Measurements from ENCODE around the gene CSH2.

Gene CSH2

DNA sequence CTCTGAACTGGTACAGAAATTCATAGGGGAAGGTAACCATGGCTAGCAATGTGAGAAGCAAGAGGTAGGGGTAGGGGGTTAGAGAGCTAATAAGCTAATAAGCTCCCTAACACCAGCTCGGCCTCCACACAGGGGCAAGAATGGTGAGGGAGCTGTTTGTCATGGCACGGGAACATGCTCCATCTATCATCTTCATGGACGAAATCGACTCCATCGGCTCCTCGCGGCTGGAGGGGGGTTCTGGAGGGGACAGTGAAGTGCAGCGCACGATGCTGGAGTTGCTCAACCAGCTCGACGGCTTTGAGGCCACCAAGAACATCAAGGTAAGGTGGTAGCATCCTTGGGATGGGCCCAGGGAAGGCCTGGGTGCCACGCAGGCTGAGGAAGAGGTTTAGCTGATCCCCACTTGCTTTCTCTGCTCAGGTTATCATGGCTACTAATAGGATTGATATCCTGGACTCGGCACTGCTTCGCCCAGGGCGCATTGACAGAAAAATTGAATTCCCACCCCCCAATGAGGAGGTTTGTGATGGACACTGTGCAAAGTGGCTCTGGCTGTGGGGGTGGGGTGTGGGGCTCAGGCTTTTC is 42.5 kb downstream of the CSH2 start:
- no peak for DNase-seq (ENCODE audit: low read depth)
- peaks cover 73% of the 10 kb centered on the region for H3K36me3 ChIP-seq (ENCODE audit: control insufficient read depth, insufficient read depth, low read length, severe bottlenecking)
- no peak overlapping the region for H3K9ac ChIP-seq (ENCODE audit: low read length)
- H3K9me3 ChIP-seq (ENCODE audit: control insufficient read depth, low read length), result no peaks in the 10 kb centered on the region
- no peak overlapping the region for H3K4me3 ChIP-seq (ENCODE audit: low read length)
- no peaks in the 10 kb centered on the region for H3K27me3 ChIP-seq (replicated peaks; ENCODE audit: control insufficient read depth, insufficient read depth, low read length)
- peaks cover 32% of the 10 kb centered on the region for H3K4me1 ChIP-seq (ENCODE audit: control insufficient read depth, insufficient read depth, low read length)

DNA sequence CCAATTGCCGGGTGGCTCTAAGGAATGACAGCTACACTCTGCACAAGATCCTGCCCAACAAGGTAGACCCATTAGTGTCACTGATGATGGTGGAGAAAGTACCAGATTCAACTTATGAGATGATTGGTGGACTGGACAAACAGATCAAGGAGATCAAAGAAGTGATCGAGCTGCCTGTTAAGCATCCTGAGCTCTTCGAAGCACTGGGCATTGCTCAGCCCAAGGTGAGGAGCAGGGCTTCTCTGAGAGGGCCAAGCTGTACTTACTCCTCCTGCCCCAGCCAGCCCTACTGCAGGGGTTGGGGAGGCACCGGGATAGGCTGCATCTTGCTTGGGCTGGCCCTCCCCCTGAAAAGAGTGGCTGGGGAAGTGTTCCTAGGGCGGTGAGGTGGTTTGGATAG is 43.2 kb downstream of the CSH2 start:
- Histone ChIP-seq H3K27me3 (replicated peaks; ENCODE audit: control insufficient read depth, insufficient read depth, low read length) (no peaks in the 10 kb centered on the region), H3K4me1 (ENCODE audit: control insufficient read depth, insufficient read depth, low read length) (peaks cover 36% of the 10 kb centered on the region), H3K9me3 (ENCODE audit: control insufficient read depth, low read length) (no peaks in the 10 kb centered on the region), H3K4me3 (ENCODE audit: low read length) (no peak overlapping the region), H3K9ac (ENCODE audit: low read length) (no peak overlapping the region), H3K36me3 (ENCODE audit: control insufficient read depth, insufficient read depth, low read length, severe bottlenecking) (peaks cover 72% of the 10 kb centered on the region)
- no peak for DNase-seq (ENCODE audit: low read depth)

DNA sequence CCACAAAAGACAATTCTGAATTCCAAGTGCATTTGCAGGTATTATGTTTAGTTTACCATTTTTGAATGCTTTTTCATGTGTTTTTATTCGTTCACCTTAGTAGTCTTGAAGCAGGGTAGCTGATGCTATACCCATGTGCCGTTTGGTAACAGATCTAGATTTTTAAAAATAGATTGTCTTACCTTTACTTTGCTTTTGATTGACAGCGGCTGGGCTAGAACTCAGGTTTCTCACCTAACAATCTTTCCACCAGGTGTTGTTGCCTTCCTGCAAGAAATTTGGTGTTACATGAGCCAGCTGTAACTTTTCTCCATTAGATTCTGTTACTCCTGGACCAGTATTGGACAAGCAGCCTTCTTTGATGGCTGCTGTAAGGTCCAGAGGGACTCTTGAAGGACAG is 44.5 kb downstream of the CSH2 start:
- H3K9ac ChIP-seq (ENCODE audit: low read length), result peak overlapping the region; percentile 98
- H3K27me3 ChIP-seq (replicated peaks; ENCODE audit: control insufficient read depth, insufficient read depth, low read length), result no peaks in the 10 kb centered on the region
- no peaks in the 10 kb centered on the region for H3K9me3 ChIP-seq (ENCODE audit: control insufficient read depth, low read length)
- DNase-seq (ENCODE audit: low read depth), result no peak
- peak overlapping the region; percentile 96 for H3K4me3 ChIP-seq (ENCODE audit: low read length)
- peaks cover 25% of the 10 kb centered on the region for H3K4me1 ChIP-seq (ENCODE audit: control insufficient read depth, insufficient read depth, low read length)
- peaks cover 73% of the 10 kb centered on the region for H3K36me3 ChIP-seq (ENCODE audit: control insufficient read depth, insufficient read depth, low read length, severe bottlenecking)

DNA sequence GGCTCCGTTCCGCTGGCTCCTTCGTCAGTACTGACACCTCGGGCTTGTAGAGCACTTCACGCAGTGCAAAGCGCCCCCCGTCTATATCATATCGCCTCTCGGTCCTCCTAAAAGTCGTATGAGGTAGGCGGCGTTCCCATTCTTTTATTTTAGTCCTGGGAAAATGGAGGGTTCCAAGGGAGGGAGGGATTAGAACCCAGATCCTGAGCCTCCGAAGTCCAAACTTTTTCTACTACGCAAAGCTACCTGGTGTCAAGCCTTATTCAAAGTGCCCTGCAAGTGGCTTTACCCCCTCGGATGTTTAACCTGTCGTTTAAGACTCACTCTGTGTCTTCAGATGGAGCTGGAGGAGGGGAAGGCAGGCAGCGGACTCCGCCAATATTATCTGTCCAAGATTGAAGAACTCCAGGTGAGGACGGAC is 45.7 kb downstream of the CSH2 start:
- Histone ChIP-seq H3K4me1 (ENCODE audit: control insufficient read depth, insufficient read depth, low read length) (peaks cover 25% of the 10 kb centered on the region), H3K9ac (ENCODE audit: low read length) (peak overlapping the region; percentile 98), H3K36me3 (ENCODE audit: control insufficient read depth, insufficient read depth, low read length, severe bottlenecking) (peaks cover 71% of the 10 kb centered on the region), H3K27me3 (replicated peaks; ENCODE audit: control insufficient read depth, insufficient read depth, low read length) (no peaks in the 10 kb centered on the region), H3K9me3 (ENCODE audit: control insufficient read depth, low read length) (no peaks in the 10 kb centered on the region), H3K4me3 (ENCODE audit: low read length) (peak overlapping the region; percentile 96)
- peak; percentile 19 for DNase-seq (ENCODE audit: low read depth)

DNA sequence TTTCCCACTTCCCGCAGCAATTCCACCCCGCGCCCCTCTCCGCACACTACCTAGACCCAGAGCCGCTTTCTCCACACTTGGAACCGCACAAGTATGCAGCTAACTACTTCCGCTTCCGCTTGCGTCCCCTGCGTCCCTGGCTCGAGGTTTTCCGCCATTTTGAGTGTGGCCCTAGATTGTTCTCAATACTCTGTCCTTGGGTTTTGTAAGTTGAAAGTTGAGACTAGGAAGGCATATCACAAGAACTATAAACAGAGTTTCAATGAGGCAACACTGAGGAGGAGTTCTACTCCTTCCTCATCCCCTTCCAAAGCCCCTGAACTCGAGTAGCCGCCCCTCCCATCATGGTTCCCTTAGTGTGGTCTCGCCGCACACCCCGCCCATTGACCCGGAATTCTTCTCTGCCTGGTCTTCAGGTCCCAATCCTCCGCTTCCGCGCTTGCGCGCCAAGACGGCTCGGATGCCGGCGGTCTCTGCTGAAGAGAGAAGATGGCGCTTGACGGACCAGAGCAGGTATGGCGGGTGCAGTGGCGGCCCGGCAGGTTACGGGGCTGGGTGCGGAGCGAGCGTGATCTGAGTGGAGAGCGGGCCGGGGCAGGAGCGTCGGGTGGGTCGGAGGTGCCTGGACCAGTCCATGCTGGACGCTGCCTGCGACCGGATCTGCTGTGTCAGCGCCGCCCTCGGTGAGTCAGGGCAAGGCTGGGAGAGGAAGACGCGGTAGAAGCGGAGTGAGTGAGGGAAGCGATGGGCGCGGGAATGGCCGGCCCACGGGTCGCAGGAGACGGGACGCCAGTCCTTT is 46.3 kb downstream of the CSH2 start, which contains the start of the genes FTSJ3 and PSMC5:
FTSJ3 (minus strand) TSS at position 662 of the 799 bp plus-strand sequence. CDS start 761 bp downstream, outside the sequence.
PSMC5 (plus strand) TSS at position 430 of the 799 bp plus-strand sequence; CDS start at position 490, 60 bp downstream.
- Histone ChIP-seq H3K36me3 (ENCODE audit: control insufficient read depth, insufficient read depth, low read length, severe bottlenecking) (peaks cover 71% of the 10 kb centered on the region), H3K4me1 (ENCODE audit: control insufficient read depth, insufficient read depth, low read length) (peaks cover 25% of the 10 kb centered on the region)

DNA sequence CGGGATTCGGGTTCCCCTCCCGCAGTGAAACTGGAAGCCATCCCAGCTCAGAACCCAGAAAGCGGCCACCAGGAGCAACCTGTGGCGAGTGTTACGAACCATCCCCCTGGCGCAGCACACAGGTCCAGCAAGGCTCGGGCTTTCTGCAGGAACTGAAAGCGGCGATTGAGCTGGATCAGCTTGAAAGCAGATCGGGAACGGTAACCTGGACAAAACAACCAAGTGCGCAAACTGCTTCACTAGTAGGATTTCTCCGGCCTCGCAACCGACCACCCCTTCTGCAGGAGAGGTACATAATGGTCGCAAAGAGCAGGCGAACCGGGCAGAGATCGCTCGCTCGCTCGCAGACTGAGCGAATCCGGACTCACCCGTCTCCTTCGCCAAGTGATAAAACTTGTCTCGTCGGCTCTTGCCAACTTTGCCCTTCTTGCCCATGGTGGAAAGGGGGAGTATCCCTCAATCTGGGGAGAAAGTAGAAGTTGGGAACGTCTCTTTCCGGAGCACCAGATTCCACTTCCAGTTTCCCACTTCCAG is 46.9 kb downstream of the CSH2 start:
- H3K36me3 ChIP-seq (ENCODE audit: control insufficient read depth, insufficient read depth, low read length, severe bottlenecking), result peaks cover 71% of the 10 kb centered on the region
- H3K9ac ChIP-seq (ENCODE audit: low read length), result peak overlapping the region; percentile 98
- no peaks in the 10 kb centered on the region for H3K27me3 ChIP-seq (replicated peaks; ENCODE audit: control insufficient read depth, insufficient read depth, low read length)
- H3K4me1 ChIP-seq (ENCODE audit: control insufficient read depth, insufficient read depth, low read length), result peaks cover 25% of the 10 kb centered on the region
- peak; percentile 40 for DNase-seq (ENCODE audit: low read depth)
- peak overlapping the region; percentile 96 for H3K4me3 ChIP-seq (ENCODE audit: low read length)
- H3K9me3 ChIP-seq (ENCODE audit: control insufficient read depth, low read length), result no peaks in the 10 kb centered on the region

More for the DNA sequence above, 46.3 kb downstream of the CSH2 start, which contains the start of the genes FTSJ3 and PSMC5:
- no peaks in the 10 kb centered on the region for H3K9me3 ChIP-seq (ENCODE audit: control insufficient read depth, low read length)
- DNase-seq (ENCODE audit: low read depth), result peak; percentile 98
- H3K27me3 ChIP-seq (replicated peaks; ENCODE audit: control insufficient read depth, insufficient read depth, low read length), result no peaks in the 10 kb centered on the region
- H3K9ac ChIP-seq (ENCODE audit: low read length), result peak within 1 kb of the TSS; percentile 98
- H3K4me3 ChIP-seq (ENCODE audit: low read length), result peak within 1 kb of the TSS; percentile 96

DNA sequence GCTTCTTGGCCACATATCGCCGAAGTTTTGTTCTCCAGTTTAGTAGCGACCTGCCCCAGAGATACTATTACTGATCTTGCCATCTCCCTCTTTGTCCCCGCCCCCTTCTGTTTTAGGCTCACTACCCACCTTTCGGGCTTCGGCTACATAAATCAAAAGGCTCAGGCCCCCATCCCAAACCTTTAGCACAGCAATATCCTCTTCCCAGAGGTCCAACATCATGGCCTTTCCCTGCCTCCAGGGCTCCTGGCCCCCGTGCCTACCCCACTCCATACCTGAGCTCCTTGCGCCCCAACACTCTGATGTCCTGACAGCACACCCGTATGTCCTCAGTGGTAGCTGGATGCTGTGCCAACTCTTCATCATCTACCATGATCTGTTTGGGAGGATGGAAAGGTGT is 49.1 kb downstream of the CSH2 start:
- H3K4me3 ChIP-seq (ENCODE audit: low read length), result no peak overlapping the region
- no peak for DNase-seq (ENCODE audit: low read depth)
- no peaks in the 10 kb centered on the region for H3K9me3 ChIP-seq (ENCODE audit: control insufficient read depth, low read length)
- H3K36me3 ChIP-seq (ENCODE audit: control insufficient read depth, insufficient read depth, low read length, severe bottlenecking), result peaks cover 71% of the 10 kb centered on the region
- no peak overlapping the region for H3K9ac ChIP-seq (ENCODE audit: low read length)
- no peaks in the 10 kb centered on the region for H3K27me3 ChIP-seq (replicated peaks; ENCODE audit: control insufficient read depth, insufficient read depth, low read length)
- H3K4me1 ChIP-seq (ENCODE audit: control insufficient read depth, insufficient read depth, low read length), result peaks cover 24% of the 10 kb centered on the region

DNA sequence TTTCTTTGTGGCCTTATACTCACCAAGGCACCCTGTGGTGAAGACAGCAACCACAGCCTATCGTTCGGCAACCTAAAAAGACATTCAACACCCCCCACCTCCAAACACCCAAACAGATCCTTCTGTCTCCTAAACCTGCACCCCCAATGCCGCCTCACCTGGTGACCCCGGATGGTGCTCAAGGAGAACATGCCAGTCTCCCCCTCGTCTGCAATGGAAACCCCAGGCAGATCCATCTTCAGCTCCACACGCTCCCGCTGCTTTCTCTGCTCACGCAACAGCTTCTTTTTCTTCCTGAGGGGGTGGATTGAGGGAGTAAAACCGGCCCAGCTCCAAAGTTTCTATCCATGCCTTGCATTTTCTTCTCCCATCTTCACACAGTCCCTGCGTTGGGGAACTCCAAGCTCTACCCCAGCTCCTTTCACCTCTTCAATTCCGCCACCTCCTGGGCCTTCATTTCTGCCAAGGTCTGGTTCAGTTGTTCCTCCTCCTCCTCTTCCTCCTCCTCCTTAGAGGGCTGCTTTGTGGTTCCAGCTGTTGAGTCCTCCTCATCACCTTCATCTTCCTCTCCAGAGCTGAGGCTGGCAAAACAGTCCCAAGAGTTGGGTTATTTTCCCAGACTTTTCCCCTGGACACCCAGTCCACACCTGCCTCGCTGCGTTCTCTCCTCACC is 49.7 kb downstream of the CSH2 start:
- Histone ChIP-seq H3K9ac (ENCODE audit: low read length) (no peak overlapping the region), H3K36me3 (ENCODE audit: control insufficient read depth, insufficient read depth, low read length, severe bottlenecking) (peaks cover 71% of the 10 kb centered on the region), H3K9me3 (ENCODE audit: control insufficient read depth, low read length) (no peaks in the 10 kb centered on the region), H3K4me3 (ENCODE audit: low read length) (no peak overlapping the region), H3K4me1 (ENCODE audit: control insufficient read depth, insufficient read depth, low read length) (peaks cover 18% of the 10 kb centered on the region), H3K27me3 (replicated peaks; ENCODE audit: control insufficient read depth, insufficient read depth, low read length) (no peaks in the 10 kb centered on the region)
- DNase-seq (ENCODE audit: low read depth), result no peak

DNA sequence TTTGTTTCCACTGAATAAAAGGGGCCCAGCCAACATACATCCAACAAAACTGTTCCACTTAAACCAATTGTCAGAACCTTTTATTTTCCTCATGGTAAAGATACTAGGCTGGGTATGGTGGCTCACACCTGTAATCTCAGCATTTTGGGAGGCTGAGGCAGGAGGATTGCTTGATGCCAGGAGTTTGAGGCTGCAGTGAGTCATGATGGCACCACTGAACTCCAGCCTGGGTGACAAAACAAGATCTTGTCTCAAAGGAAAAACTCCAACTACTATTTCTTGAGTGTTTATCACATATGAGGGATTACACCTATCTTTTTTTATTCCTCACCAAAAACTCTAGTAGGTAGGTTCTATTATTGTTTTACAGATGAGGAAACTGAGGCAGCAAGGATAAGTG is 50.9 kb downstream of the CSH2 start:
- Histone ChIP-seq H3K4me1 (ENCODE audit: control insufficient read depth, insufficient read depth, low read length) (peaks cover 9% of the 10 kb centered on the region), H3K9ac (ENCODE audit: low read length) (no peak overlapping the region), H3K9me3 (ENCODE audit: control insufficient read depth, low read length) (no peaks in the 10 kb centered on the region), H3K27me3 (replicated peaks; ENCODE audit: control insufficient read depth, insufficient read depth, low read length) (no peaks in the 10 kb centered on the region), H3K36me3 (ENCODE audit: control insufficient read depth, insufficient read depth, low read length, severe bottlenecking) (peaks cover 81% of the 10 kb centered on the region), H3K4me3 (ENCODE audit: low read length) (no peak overlapping the region)
- no peak for DNase-seq (ENCODE audit: low read depth)
